Measurements from ENCODE around the gene APC2.
A peak's percentile ranks its signal among the peaks of the same experiment; 100 is the strongest.
"Not testable (repeated sequence)": the region's sequence is repeated elsewhere in the genome, so short reads cannot be mapped to it uniquely, and the experiment has no call there.

Gene APC2

DNA sequence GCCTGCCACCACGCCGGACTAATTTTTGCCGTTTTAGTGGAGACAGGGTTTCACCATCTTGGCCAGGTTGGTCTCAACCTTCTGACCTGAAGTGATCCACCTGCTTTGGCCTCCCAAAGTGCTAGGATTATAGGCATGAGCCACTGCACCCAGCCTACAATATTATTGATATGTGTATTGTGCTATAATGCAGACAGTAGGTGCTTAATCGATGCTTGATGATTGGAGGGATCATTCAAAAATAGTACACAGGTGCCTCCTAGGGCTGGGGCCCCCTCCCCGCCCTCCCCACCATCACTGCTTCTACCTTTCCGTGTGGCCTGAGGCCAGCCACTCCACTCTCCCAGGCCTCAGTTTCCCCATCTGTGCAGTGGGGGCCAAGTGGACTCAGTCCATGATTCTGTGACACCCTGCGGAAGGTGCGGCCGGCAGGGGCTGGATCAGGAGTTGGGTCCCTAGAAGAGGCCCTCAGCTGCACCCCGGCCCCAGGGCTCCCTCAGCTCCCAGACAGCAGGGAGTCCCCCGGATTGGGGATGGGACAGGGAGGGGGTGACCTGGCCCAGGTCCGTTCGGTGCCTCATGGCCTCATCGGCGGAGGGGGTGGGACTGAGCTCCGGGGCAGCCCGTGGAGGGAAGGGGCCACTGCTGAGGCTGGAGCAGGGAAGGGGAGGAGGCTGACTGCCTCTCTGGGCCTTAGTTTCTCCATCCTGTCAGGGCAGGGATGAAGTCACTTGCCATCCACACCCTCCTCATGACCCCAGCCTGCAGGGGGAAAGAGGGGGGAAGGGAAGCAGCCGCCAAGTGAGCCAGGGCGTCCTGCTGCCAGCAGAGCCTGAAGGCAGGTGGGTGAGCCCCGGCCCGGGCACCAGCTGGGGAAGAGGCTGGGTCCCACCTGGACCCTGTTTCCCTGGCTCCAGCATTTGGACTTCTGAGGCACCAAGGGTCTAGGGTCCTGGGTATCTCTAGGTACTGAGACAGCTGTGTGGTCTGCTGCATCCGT is 61.7 kb downstream of the APC2 start:
- DNase-seq (ENCODE audit: low spot score), result no peak

DNA sequence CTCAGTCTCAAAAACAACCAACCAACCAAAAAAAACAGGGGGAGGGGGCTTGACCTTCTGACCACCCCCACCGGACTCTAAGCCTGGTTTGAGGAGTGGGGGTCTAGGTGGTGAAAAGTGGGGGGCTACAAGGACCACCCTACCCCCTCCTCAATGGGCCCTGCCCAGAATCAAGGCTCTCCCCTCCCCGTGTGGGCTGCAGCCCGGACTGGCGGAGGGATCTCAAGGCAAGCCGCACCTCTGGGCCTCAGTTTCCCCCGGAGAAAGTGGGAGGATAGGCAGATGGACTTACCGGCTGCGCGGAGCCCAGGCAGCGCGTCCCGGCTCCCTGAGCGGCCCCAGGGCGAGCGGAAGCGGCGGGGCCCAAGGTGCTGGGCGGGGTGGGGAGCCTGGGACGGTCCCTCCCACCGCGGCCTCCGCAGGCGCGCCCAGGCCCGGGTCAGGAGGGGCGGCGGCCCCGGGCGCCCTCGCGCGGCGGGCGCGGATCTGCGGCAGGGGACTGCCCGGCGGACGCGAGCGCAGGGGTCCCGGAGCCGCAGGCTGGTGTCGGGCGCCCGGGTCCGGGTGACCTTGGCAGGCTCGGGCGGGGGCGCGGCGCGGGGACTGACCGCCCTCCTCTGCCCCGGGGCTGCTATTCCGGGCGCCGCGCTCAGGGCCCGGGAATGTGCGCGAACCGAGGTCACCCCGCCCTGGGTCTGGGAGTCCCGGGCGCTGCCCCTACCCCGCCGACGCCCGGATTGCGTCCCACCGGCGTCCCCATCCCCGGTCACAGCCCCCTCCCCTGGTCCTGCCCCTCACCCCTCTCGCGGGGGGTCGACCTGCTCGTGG is 63.0 kb downstream of the APC2 start, which contains the start of gene ADAMTSL5:
Gene ADAMTSL5, minus strand, starts transcription at position 349 of the 828 bp plus-strand sequence. CDS start 2,076 bp downstream, outside the sequence.
- DNase-seq (ENCODE audit: low spot score), result peak; percentile 71

DNA sequence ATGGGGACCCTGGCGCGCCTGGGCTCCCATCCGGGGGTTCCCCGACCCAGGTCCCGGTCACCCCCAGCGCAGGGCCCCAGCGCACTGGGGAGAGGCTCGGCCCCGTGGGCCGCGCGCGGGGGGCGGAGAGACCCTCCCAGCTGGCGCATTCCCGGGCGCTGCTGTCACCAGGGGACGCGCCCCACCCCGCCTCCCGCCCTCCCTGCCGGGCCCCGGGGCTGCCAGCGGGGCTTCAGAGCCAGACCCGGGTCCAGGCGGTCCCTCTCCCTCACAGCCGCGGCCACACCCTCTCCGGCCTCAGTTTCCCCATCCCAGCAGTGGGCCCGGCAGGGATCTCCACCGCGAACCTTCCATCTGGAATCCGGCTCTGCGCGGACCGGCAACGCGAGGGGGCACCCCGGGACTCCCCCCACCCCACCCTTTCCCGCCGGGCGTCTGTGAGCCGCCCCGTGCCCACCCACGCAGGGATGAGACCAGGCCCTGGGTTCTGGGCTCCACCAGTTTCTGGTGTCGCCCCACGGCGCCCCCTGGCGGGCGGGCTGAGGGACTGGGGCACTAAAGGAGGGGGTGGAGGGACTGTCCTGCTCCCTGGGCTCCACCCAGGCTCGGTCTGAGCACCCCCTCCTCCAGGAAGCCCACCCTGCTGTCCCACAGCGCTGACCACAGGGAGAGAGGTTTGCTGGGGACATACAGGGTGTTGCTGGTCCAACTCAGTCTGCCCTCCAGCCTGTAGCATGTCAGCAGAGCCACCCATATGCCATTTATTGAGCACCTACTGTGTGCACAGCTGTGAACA is 63.8 kb downstream of the APC2 start:
- DNase-seq (ENCODE audit: low spot score), result peak; percentile 60

DNA sequence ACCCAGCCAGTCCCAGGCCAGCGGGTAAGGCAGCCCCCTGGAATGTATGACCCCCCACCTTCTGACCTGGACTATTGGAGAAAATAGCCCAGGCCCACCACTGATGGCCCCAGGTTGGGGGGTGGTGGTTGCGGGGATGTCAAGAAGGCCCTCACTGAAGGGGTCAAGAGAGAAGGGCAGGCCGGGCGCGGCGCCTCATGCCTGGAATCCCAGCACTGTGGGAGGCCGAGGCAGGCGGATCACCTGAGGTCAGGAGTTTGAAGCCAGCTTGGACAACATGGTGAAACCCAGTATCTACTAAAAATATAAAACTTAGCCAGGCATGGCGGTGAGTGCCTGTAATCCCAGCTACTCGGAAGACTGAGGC is 64.4 kb downstream of the APC2 start:
- no peak for DNase-seq (ENCODE audit: low spot score)

DNA sequence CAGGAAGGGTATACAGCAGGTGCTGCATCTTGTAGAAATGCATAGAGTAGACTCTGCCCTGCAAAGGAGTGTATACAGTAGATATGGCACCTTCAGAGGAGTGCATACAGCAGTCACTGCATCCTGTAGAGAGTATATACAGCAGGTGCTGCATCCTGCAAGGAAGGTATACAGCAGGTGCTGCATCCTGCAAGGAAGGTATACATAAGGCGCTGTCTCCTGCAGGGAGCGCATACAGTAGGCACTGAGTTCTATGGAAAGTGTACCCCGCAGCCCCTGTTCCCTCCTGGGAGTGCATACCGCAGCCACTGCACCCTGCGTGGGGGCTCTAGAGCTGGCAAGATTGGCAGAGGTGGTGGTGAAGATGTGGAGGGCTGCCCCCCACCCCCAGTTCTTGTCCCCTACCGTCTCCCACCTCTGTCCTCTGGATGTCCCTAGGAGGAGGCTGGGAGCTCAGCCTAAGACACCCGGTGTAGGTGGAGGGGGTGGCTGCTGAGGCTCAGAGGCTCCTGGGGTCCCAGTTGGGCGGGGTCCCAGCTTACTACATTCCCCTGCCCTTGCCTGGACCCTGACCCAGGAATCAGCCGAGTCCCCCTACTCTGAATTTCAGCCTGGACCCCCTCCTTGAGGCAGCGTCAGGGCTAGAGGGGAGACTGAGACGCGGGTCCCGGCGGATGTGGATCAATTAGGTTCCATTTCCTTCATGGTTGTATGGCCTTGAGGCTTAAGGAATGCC is 65.2 kb downstream of the APC2 start:
- DNase-seq (ENCODE audit: low spot score), result no peak

DNA sequence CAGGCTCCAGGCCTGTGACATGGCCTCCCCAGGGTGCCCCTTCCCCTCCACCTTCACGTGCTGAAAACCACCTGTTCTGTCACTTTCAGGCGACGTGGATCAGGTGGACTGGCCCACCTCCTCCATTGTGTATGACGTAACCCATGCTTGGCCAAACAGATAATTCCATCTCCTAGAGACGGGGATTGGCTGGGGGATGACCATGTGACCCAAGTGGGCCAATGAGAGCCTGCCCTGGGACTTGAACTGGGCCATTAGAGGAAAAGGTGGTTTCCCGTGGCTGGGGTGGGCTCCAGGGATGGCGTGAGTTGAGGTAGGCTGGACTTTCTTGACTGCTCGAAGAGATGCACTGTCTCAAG is 66.5 kb downstream of the APC2 start:
- no peak for DNase-seq (ENCODE audit: low spot score)

DNA sequence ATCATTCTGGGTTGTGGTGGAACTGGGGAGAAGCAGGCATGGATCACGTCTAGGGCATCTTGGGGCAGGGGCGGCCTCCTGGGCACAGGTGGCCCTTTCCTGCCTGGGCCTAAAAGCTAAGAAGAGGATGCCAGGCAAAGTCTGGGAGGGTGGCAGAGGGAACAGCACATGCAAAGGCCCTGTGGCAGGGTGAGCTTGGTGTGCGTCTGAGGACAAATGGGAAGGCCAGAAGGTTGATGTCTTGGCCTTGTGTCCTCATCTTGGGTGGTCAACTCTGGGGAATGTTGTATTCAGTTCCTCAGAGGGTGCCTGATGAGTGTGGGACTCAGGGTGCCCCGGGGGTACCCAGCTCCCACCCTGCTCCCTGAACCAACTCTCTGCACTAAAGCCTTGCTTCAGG is 68.5 kb downstream of the APC2 start:
- no peak for DNase-seq (ENCODE audit: low spot score)

DNA sequence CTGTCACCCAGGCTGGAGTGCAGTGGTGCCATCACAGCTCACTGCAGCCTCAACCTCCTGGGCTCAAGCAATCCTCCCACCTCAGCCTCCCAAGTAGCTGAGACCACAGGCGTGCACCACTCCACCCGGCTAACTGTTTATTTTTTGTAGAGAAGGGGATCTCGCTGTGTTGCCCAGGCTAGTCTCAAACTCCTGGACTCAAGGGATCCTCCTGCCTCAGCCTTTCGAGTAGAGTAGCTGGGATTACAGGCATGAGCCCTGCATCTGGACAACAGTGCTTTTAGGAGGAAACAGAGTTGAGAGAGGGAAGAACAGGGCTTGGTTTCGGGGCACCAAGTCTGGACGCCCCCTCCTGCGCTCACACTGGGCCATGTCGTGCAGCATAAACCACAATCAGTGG is 69.9 kb downstream of the APC2 start:
- not testable (repeated sequence) for DNase-seq (ENCODE audit: low spot score)

DNA sequence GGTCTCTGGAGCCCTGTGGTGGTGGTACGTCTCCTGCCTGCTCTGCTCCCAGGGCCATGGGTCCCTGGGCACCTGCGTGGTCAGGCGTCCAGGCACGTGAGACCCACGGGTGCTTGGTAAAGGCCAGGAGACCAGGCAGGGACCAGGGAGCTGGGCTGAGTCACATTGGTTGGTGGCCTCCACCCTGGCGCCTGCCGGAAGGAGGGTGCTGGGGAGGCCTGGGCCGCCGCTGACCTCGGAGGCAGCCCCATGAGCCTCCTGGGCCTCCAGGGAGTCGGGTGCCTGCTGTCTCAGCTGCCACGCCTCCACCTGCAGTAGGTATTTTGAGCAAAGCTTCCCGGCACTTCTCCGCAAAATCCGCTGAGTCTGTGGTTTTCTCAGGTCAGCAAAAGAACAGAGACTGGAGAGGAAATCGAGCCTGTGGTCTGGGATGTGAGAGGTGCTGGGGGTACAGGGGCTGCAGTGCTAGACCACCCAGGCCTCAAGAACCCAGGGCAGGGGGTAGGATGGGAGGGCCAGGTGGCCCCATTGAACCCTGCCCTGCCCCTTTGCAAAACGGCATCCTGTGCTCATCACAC is 70.4 kb downstream of the APC2 start:
- DNase-seq (ENCODE audit: low spot score), result no peak

DNA sequence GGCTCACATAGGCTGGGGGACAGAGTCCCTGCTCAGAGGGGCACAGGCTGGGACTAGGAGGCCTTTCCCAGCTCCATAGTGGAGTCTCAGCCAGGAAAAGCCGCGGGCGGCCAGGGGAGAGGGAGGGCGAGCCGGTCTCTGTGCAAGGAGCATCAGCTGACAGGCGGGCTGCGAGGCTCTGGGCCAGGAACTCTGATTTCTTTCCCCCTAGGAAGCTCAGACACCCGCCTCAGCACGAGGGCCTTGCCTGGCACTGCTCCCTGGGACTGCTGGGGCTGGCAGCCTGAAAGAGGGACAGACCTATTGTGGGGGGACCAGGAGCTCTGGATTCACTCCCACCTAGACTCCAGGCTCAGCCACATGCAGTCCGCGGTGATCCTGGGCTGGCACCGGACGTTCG is 71.7 kb downstream of the APC2 start:
- no peak for DNase-seq (ENCODE audit: low spot score)

DNA sequence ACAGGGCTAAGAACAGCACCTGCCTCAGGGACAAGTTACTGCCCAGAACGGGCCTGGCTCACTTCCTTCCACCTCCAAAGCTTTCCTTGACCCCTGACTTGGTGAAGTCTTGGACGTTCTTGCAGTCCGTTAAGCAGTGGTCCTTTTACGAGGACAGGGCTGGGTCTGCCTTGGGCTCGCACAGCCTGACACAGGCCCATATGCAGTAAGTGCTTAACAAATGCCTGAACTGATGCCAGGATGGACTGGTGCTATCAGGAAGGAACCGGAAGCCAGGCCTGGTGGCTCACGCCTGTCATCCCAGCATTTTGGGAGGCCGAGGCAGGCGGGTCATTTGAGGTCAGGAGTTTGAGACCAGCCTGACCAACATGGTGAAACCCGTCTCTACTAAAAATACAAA is 72.1 kb downstream of the APC2 start:
- DNase-seq (ENCODE audit: low spot score), result no peak

DNA sequence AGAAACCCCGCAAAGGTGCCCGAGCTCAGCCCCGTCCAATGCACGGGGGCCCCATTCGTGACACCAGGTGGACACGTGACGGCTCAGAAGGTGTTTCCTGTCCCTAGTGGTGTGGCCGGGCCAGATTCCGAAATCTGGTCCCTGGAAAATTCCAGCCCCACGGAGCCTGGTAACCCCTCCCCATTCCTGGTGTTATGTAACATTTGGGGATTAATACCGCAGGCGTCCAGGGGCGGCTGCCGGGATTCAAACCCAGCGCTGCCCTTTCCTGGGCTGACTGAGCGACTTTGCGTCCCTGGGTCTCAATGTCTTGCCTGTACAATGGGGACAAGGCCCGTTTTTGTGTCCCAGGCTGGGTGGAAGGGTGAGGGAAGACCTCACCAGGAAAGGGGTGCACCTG is 72.9 kb downstream of the APC2 start:
- no peak for DNase-seq (ENCODE audit: low spot score)
